ENCODE measurements around the gene RPUSD3.

DNA sequence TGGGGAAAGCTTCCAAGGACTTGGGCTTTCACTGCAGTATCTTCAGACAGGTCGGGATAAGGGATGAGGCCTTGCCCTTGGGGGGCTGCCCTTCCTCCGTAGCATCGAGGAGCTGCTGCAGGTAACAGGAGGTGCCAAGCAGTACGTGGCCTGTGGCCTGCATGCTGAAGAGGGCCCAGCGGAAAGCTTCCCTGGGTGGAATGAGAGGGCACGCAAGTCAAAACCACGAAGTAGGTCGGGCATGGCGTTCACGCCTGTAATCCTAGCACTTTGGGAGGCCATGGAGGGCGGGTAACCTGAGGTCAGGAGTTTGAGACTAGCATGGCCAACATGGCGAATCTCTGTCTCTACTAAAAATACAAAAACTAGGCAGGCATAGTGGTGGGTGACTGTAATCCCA, 23.3 kb upstream of the RPUSD3 start:
- TF ChIP-seq, protein P1, sequence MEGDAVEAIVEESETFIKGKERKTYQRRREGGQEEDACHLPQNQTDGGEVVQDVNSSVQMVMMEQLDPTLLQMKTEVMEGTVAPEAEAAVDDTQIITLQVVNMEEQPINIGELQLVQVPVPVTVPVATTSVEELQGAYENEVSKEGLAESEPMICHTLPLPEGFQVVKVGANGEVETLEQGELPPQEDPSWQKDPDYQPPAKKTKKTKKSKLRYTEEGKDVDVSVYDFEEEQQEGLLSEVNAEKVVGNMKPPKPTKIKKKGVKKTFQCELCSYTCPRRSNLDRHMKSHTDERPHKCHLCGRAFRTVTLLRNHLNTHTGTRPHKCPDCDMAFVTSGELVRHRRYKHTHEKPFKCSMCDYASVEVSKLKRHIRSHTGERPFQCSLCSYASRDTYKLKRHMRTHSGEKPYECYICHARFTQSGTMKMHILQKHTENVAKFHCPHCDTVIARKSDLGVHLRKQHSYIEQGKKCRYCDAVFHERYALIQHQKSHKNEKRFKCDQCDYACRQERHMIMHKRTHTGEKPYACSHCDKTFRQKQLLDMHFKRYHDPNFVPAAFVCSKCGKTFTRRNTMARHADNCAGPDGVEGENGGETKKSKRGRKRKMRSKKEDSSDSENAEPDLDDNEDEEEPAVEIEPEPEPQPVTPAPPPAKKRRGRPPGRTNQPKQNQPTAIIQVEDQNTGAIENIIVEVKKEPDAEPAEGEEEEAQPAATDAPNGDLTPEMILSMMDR (IDR thresholded peaks at IDR 0.05): no peak
- TF ChIP-seq POLR2A (IDR thresholded peaks at IDR 0.05): no peak

Data from thyroid gland (tissue), 4 donors.